HG03103 (cell line): ENCODE data around the gene NEUROD2.

ENCODE experiments used
- ATAC-seq: cut with Tn5 transposase; IDR thresholded peaks from one replicate; pipeline ENCODE4 v1.9.1; 2021; ENCODE audit warnings: low read depth; ENCODE audit not compliant: unreplicated experiment

Gene NEUROD2

GRCh38 chr17:39635614-39636176 lies 28.0 kb upstream of the NEUROD2 start:
- no peak for ATAC-seq

GRCh38 chr17:39634384-39634871 lies 26.7 kb upstream of the NEUROD2 start:
- ATAC-seq, result no peak

- ATAC-seq, result no peak
Measured at GRCh38 chr17:39633570-39634183, 26.0 kb upstream of the NEUROD2 start.

- ATAC-seq, result no peak
Measured at GRCh38 chr17:39632153-39632941, 24.6 kb upstream of the NEUROD2 start.

- ATAC-seq, result no peak
Measured at GRCh38 chr17:39631403-39631802, 23.7 kb upstream of the NEUROD2 start.

- ATAC-seq, result no peak
Measured at GRCh38 chr17:39629898-39630297, 22.2 kb upstream of the NEUROD2 start.

GRCh38 chr17:39629494-39629880 lies 21.8 kb upstream of the NEUROD2 start:
- no peak for ATAC-seq

- no peak for ATAC-seq
Measured at GRCh38 chr17:39628655-39629493, 21.2 kb upstream of the NEUROD2 start.

GRCh38 chr17:39627712-39628516 lies 20.2 kb upstream of the NEUROD2 start:
- ATAC-seq, result no peak

GRCh38 chr17:39627047-39627711 lies 19.5 kb upstream of the NEUROD2 start:
- ATAC-seq, result no peak

GRCh38 chr17:39626171-39627046 lies 18.7 kb upstream of the NEUROD2 start, which contains the start of gene PPP1R1B:
PPP1R1B (plus strand) TSS chr17:39626952; CDS start chr17:39627393, 441 bp downstream.
- no peak for ATAC-seq

GRCh38 chr17:39625198-39625785 lies 17.6 kb upstream of the NEUROD2 start:
- ATAC-seq, result no peak

- ATAC-seq, result no peak
Measured at GRCh38 chr17:39624313-39624712, 16.6 kb upstream of the NEUROD2 start.

- ATAC-seq, result no peak
Measured at GRCh38 chr17:39623356-39623950, 15.7 kb upstream of the NEUROD2 start.

GRCh38 chr17:39622380-39623006 lies 14.8 kb upstream of the NEUROD2 start:
- ATAC-seq, result no peak

- no peak for ATAC-seq
Measured at GRCh38 chr17:39621523-39622379, 14.0 kb upstream of the NEUROD2 start.
